ES-I3 (cell line): Measurements from ENCODE around the gene FAM161A.
A peak's percentile ranks its signal among the peaks of the same experiment; 100 is the strongest.
"Not testable (repeated sequence)": the region's sequence is repeated elsewhere in the genome, so short reads cannot be mapped to it uniquely, and the experiment has no call there.

ENCODE experiments used
- H3K36me3 ChIP-seq: 2 replicates; pipeline ENCODE4 v1.6.1; 2013; ENCODE audit warnings: mild to moderate bottlenecking, low read length, control low read depth, moderate library complexity; ENCODE audit not compliant: insufficient read depth
- H3K4me1 ChIP-seq: 2 replicates; pipeline ENCODE4 v1.6.1; 2013; ENCODE audit warnings: mild to moderate bottlenecking, control low read depth, low read length; ENCODE audit not compliant: insufficient read depth
- H3K9ac ChIP-seq: 2 replicates; pipeline ENCODE4 v1.6.1; 2013; ENCODE audit warnings: low read depth, mild to moderate bottlenecking, low read length, moderate library complexity
- H3K9me3 ChIP-seq: 2 replicates; pipeline ENCODE4 v1.6.1; 2013; ENCODE audit warnings: mild to moderate bottlenecking, low read length, moderate library complexity; ENCODE audit not compliant: control insufficient read depth, insufficient read depth

FAM161A gene

DNA sequence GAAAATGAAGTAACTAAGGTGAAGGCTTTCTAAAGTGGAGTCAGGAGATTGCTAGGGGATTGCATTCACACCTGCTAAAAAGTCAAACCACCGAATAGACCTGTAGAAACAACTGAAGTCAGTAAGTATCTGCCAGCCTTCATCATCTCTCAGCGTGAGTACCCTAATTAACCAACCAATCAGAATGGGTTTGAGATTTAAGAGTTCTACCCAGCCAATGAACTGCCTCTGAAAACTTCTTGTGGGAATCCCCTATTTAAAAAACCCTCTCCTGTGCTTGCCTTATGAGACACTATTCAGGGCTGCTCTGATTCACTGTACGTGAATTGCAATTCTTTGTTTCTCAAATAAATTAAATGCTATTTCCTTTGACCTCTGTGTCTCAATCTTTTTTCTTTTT is 3.4 kb upstream of the FAM161A start:
- H3K9me3 ChIP-seq = no peaks in the 10 kb centered on the region
- no peaks in the 10 kb centered on the region for H3K36me3 ChIP-seq
- no peak overlapping the region for H3K9ac ChIP-seq
- H3K4me1 ChIP-seq = no peaks in the 10 kb centered on the region

GRCh38 chr2:61855318-61855613 is 1.4 kb upstream of the FAM161A start:
- Histone ChIP-seq H3K9me3 (no peaks in the 10 kb centered on the region), H3K4me1 (no peaks in the 10 kb centered on the region), H3K9ac (peak overlapping the region; percentile 64), H3K36me3 (no peaks in the 10 kb centered on the region)

GRCh38 chr2:61854564-61855317 is 881 bp upstream of the FAM161A start:
- Histone ChIP-seq H3K4me1 (no peaks in the 10 kb centered on the region), H3K9ac (peak overlapping the region; percentile 64), H3K9me3 (no peaks in the 10 kb centered on the region), H3K36me3 (no peaks in the 10 kb centered on the region)

DNA sequence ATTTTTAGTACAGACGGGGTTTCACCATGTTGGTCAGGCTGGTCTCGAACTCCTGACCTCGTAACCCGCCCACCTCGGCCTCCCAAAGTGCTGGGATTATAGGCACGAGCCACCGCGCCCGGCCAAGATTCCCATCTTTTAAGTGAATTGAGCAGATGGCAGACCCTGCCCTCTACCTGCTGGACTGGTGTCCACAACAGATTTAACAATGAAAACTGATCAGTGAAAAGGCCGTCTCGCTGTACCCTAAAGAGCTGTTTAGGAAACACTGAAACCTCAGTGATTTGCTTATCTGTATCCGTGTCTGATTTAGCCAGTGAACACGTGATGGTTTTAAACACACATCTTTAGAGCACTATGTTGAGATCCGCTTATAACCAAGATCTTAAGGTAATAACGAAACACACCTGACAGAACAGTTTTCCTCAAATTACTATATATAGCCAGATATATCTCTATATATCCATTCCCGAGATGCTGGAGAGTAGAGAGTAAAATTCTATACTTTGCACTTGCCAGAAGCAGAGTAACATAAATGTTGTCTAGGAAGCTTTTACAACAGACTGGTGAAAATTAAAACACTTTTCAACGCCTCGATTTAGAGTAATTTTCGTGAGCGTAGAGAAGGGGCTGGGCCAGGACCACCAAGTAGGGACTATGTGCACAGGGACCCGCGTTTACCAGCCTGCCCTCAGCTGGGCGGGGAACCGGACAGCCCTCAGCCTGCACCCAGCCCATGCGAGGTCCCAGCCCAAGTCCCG is 594 bp downstream of the FAM161A start:
- no peaks in the 10 kb centered on the region for H3K36me3 ChIP-seq

DNA sequence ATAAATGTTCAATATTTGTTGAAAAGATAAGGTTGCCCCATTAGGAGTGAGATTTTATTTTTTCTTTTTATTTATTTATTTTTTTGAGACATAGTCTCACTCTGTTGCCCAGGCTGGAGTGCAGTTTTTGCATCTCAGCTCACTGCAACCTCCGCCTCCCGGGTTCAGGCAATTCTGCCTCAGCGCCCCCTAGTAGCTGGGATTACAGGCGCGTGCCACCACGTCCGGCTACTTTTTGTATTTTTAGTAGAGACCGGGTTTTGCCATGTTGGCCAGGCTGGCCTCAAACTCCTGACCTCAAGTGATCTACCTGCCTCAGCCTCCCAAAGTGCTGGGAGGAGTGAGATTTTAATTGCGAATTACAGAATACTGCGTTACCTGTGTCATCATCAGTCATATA is 2.6 kb downstream of the FAM161A start:
- not testable (repeated sequence) for H3K4me1 ChIP-seq, H3K9me3 ChIP-seq, H3K36me3 ChIP-seq, H3K9ac ChIP-seq

More for the DNA sequence above, 594 bp downstream of the FAM161A start:
- H3K9me3 ChIP-seq = no peaks in the 10 kb centered on the region
- H3K9ac ChIP-seq = peak overlapping the region; percentile 64
- H3K4me1 ChIP-seq = no peaks in the 10 kb centered on the region

DNA sequence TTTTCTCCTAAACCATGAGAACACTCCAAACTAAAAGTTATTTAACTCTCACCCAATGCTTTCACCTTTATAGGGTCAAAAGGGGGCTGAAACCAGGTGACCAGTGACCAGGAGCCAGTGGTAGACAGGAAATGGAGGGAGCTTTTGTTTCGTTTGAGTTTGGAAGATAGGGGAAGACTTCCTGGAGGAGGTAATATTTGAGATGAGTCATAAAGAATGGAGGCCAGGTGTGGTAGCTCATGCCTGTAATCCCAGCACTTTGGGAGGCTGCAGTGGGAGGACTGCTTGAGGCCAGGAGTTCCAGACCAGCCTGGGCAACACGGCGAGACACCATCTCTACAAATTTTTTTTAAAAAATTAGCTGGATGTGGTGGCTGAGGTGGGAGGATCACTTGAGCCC is 8.5 kb downstream of the FAM161A start:
- no peak overlapping the region for H3K9ac ChIP-seq
- H3K9me3 ChIP-seq = no peaks in the 10 kb centered on the region
- H3K36me3 ChIP-seq = no peaks in the 10 kb centered on the region
- no peaks in the 10 kb centered on the region for H3K4me1 ChIP-seq

DNA sequence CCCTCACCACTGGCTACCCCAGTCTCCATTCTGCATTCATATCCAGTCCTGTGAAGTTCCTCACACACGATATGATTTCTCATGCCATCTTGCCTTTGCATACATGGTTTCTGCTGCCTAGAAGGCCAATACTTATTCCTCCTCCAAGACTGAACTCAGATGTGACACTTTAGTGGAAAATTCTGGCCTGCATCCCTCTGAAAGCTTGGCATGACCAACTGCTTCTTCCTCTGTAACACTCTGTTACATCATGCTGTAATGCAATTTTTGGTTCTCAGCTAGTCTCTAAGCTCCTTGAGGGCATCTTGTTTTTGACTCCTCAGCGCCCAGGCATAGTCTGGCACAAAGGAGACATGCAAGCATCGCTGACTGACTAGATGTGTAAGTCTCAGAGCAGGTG is 12.6 kb downstream of the FAM161A start:
- no peaks in the 10 kb centered on the region for H3K4me1 ChIP-seq
- H3K36me3 ChIP-seq = no peaks in the 10 kb centered on the region
- no peaks in the 10 kb centered on the region for H3K9me3 ChIP-seq
- no peak overlapping the region for H3K9ac ChIP-seq

DNA sequence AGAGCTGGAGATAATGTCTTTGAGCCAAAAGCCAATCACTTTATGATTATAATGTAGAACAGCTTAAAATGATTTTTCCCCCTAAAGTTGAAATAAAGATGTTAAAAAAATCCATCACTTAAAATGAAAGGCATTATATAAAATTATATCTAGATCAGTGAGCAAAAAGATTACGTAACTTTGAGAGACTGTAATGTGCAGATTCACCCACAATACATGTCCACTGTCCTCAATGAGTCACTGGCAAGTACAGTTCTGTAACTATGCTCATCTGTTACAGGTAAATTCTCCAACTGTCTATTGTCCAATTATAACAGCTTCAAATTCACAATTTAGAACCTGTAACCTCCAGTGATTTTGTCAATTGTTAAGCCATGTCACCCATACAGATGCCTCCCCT is 19.0 kb downstream of the FAM161A start:
- no peaks in the 10 kb centered on the region for H3K9me3 ChIP-seq
- H3K9ac ChIP-seq = no peak overlapping the region
- no peaks in the 10 kb centered on the region for H3K36me3 ChIP-seq
- H3K4me1 ChIP-seq = no peaks in the 10 kb centered on the region

- Histone ChIP-seq H3K36me3 (no peaks in the 10 kb centered on the region), H3K9ac (no peak overlapping the region), H3K9me3 (no peaks in the 10 kb centered on the region), H3K4me1 (no peaks in the 10 kb centered on the region)
These were observed 19.9 kb downstream of the FAM161A start for GRCh38 chr2:61833971-61834370.

DNA sequence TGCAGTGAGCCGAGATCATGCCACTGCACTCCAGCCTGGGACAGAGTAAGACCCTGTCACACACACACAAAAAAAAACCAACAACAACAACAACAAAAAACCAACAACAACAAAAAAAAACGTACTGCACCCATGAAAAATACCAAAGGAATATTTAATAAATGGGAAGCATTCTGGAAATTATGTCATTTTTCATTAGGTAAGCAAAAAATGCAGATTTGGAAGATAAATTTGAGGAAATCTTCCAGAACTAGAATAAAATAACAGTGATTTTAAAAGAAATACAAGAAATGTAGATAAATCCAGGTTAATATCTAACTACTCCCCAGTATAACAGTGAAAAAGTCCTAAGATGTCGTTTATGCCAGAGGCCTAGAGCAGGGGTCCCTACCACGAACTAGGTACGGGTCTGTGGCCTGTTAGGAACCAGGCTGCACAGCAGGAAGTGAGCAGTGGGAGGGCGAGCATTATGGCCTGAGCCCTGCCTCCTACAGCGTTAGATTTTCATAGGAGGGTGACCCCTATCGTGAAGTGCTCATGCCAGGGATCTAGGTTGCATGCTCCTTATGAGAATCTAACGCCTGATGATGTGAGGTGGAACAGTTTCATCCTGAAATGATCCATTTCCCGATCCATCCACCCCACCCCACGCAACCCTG is 21.5 kb downstream of the FAM161A start:
- Histone ChIP-seq H3K9me3 (no peaks in the 10 kb centered on the region; the same call in 1 of the 2 replicates), H3K9ac (no peak overlapping the region), H3K4me1 (no peaks in the 10 kb centered on the region), H3K36me3 (no peaks in the 10 kb centered on the region)

- no peak overlapping the region for H3K9ac ChIP-seq
- H3K36me3 ChIP-seq = peaks cover 3% of the 10 kb centered on the region; the same call in 1 of the 2 replicates
- H3K9me3 ChIP-seq = no peaks in the 10 kb centered on the region
- no peaks in the 10 kb centered on the region for H3K4me1 ChIP-seq
These were observed 31.6 kb downstream of the FAM161A start for GRCh38 chr2:61822255-61822654.

- no peak overlapping the region for H3K9ac ChIP-seq
- no peaks in the 10 kb centered on the region for H3K4me1 ChIP-seq
- H3K36me3 ChIP-seq = no peaks in the 10 kb centered on the region
- no peaks in the 10 kb centered on the region for H3K9me3 ChIP-seq
These were observed 37.1 kb downstream of the FAM161A start for GRCh38 chr2:61816480-61817355.

DNA sequence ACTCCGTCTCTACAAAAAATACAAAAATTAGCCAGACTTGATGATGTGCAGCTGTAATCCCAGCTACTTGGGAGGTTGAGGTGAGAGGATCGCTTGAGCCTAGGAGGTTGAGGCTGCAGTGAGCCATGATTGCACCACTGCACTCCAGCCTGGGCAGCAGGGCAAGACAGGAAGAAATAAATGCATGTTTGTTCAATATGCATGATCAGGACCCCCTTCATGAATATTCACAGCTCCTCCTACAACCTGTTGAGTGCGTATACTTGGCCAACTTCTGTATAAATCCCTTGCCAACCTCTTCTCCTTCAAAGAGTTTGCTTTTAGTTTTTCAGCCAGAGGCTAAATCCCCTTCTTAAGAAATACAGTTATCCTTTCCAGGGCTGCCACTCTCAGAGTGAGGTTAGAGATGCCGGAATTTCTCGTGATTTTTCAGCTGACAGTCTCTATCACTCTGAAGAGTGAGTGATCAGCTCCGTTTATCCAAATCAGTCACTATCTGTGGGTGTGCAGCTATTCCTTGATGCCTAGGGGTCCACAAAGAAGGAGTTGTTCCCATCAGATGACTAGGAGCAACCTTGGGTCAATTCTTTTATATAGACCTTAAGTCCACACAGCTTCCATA is 39.2 kb downstream of the FAM161A start:
- Histone ChIP-seq H3K9me3 (no peaks in the 10 kb centered on the region), H3K36me3 (no peaks in the 10 kb centered on the region), H3K4me1 (no peaks in the 10 kb centered on the region), H3K9ac (no peak overlapping the region)

DNA sequence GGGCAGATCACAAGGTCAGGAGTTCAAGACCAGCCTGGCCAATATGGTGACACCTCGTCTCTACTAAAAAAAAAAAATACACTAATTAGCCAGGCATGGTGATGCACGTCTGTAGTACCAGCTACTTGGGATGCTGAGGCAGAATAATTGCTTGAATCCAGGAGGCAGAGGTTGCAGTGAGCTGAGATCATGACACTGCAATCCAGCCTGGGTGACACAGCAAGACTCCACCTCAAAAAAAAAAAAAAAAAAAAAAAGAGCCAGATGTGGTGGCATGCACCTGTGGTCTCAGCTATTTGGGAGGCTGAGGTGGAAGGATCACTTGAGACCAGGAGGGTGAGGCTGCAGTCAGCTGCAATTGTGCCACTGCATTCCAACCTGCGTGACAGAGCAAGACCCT is 40.5 kb downstream of the FAM161A start:
- not testable (repeated sequence) for H3K9ac ChIP-seq, H3K9me3 ChIP-seq, H3K4me1 ChIP-seq

More for the DNA sequence above, 40.5 kb downstream of the FAM161A start:
- H3K36me3 ChIP-seq = not testable (repeated sequence)
